C4-2B (cell line): ENCODE results near the gene CREB5.

Experiments used
- H3K27ac ChIP-seq: fragments of 450-650 bp; 2 replicates; pipeline ENCODE4 v1.5.1; 2017
- CTCF ChIP-seq: fragments of 450-650 bp; conservative IDR thresholded peaks from 2 replicates; pipeline ENCODE4 v1.5.1; 2017; ENCODE audit warnings: mild to moderate bottlenecking
- ZFX ChIP-seq: fragments of 450-650 bp; IDR thresholded peaks from 2 replicates; pipeline ENCODE4 v1.6.1; 2017

Gene CREB5

GRCh38 chr7:28695300-28696295 is 283.3 kb downstream of the CREB5 start:
- no peak overlapping the region for H3K27ac ChIP-seq

GRCh38 chr7:28697913-28698563 is 285.7 kb downstream of the CREB5 start:
- TF ChIP-seq ZFX, result no peak
- TF ChIP-seq CTCF, result no peak
- no peak overlapping the region for H3K27ac ChIP-seq

More at GRCh38 chr7:28695300-28696295, 283.3 kb downstream of the CREB5 start:
- TF ChIP-seq CTCF (no peak), ZFX (no peak)

GRCh38 chr7:28698840-28699239 is 286.5 kb downstream of the CREB5 start:
- TF ChIP-seq CTCF (no peak), ZFX (no peak)
- no peak overlapping the region for H3K27ac ChIP-seq

GRCh38 chr7:28700096-28700495 is 287.8 kb downstream of the CREB5 start:
- H3K27ac ChIP-seq, result no peak overlapping the region
- TF ChIP-seq ZFX (no peak), CTCF (no peak)

GRCh38 chr7:28700790-28701203 is 288.5 kb downstream of the CREB5 start:
- H3K27ac ChIP-seq, result no peak overlapping the region
- TF ChIP-seq CTCF (no peak), ZFX (no peak)

GRCh38 chr7:28701731-28702130 is 289.4 kb downstream of the CREB5 start:
- no peak for TF ChIP-seq CTCF
- TF ChIP-seq ZFX, result no peak
- H3K27ac ChIP-seq, result no peak overlapping the region

GRCh38 chr7:28702171-28702570 is 289.9 kb downstream of the CREB5 start:
- no peak overlapping the region for H3K27ac ChIP-seq
- TF ChIP-seq CTCF (no peak), ZFX (no peak)
